ENCODE measurements around the gene TRAPPC2L.
"Not testable (repeated sequence)": the region's sequence is repeated elsewhere in the genome, so short reads cannot be mapped to it uniquely, and the experiment has no call there.

The TRAPPC2L gene

GRCh38 chr16:88878967-88879787 lies 22.2 kb downstream of the TRAPPC2L start:
- no peak for DNase-seq

- no peak for DNase-seq
These were observed 22.8 kb downstream of the TRAPPC2L start for GRCh38 chr16:88879788-88880055.

DNA sequence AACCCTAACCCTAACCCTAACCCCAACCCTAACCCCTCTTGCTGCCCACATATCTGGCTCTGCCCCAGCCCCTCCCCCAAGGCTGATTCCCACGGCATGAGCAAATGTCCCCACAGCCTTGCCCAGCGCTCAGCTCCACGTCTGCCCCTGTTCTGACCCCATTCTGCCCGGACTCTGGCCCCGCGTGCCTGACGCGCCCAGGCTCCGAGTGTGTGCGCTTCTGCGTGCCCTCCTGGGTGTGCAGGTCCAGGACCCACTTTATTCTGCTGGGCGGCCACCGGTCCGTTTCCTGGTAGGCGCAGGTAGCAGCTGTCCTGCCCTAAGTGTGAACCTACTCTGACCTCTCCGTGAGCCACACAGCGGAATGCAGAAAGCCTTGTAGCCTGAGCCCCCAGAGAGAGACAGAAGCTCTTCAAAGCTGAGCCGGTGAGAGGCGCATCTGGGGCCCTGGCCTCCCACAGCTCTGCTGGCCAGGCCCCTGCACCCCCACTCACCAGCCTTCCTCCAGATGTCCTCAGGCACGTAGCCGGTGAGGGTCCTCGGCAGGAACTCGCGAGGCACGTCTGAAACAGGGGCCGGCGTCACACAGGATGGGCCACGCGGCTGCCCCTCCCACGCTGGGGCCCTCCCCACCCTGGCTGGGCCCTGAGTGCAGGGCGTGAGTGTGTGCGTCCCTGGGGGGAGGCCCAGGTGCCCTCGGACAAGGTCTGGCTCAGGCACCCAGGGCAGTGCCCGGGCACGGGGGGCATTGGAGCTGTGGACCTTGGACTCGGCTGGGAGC lies 23.5 kb downstream of the TRAPPC2L start:
- no peak for DNase-seq

DNA sequence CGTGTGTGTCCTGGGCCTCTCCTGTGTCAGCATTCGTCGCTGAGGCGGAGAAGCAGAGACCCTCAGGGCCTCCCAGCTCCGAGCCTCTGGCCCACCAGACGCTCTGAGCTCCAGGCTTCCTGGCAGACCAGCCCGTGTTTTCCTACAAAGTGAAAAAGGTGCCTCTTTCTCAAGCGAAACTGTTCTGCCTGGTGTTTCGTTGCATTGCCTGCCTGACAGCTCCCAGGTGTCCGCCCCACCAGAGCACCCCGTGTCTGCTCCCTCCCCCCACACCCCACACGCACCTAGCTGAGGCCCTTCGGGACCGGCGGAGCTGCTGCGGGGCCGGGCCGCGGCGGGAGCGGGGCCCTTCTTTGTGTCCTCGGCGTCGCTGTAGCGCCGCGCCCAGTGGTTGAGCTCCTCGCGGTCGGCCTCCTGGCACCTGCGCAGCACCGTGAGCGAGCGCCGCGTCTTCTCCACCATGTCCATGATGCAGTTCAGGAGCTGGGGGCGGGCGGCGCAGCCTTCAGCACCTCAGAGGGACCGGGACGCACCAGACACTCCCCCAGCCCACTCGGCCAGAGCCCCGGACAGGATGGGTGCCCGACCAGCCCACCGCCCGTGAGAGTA lies 24.2 kb downstream of the TRAPPC2L start:
- DNase-seq = no peak

- DNase-seq = no peak
These were observed 24.9 kb downstream of the TRAPPC2L start for GRCh38 chr16:88881675-88882357.

DNA sequence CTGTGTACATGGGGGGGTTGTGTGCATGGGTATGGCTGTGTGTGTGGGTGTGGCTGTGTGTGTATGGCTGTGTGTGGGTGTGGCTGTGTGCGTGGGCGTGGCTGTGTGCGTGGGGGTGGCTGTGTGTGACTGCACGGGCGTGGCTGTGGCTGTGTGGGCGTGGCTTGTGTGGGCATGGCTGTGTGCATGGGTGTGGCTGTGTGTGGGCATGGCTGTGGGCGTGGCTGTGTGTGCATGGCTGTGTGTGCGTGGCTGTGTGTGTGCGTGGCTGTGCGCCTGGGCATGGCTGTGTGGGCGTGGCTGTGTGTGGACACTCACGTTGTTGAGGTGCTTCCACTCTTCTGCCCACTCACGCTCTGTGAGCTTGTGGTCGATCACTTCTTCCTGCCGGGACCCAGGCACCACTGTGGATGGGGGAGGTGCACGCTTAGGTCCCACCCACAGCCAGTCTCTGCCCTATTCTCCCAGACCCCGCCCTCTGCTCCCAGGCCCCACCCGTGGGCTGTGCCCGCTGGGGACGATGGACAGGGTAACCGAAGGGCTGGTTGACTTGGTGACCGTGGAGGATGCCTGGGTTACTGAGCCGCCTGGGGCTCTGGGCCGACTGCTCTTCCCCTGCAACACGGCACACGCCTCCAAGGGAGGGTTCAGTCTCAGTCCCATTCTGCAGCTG lies 25.6 kb downstream of the TRAPPC2L start:
- DNase-seq = no peak

DNA sequence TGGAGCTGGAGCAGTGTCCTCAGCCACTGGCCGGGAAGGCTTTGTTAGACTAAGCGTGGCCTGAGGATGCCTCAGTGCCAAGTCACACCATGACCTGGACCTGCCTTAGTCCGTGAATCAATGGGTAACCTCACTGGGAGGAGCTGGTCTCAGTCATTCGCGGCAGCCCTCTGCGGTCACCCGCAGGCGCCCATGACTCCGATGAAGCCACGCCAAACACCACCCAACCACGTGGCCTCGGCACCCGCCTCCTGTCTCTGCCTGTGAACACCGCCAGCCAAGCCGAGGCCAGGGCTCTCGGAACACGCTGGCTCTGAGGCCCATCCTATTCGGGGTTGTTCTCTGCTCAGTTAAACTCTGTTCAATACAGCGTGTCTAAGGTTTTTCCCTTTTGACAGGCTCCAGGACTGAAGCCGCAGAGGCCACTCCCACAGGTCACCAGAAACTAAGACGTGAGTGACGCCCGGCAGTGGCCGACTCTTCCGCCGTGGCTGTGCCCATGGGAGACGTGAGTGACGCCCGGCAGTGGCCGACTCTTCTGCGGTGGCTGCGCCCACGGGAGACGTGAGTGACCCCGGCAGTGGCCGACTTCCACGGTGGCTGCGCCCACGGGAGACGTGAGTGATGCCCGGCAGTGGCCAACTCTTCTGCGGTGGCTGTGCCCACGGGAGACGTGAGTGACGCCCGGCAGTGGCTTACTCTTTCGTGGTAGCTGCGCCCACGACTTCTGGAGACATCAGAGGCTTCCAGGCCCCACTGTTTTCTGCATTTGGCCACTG lies 26.4 kb downstream of the TRAPPC2L start:
- no peak for DNase-seq

- no peak for DNase-seq
These were observed 27.0 kb downstream of the TRAPPC2L start for GRCh38 chr16:88883946-88884345.

- no peak for DNase-seq
These were observed 27.8 kb downstream of the TRAPPC2L start for GRCh38 chr16:88884569-88885271.

- DNase-seq = no peak
These were observed 28.9 kb downstream of the TRAPPC2L start for GRCh38 chr16:88885693-88886280.

- DNase-seq = no peak
These were observed 29.5 kb downstream of the TRAPPC2L start for GRCh38 chr16:88886420-88886844.

GRCh38 chr16:88886845-88887521 lies 30.1 kb downstream of the TRAPPC2L start:
- DNase-seq = no peak

DNA sequence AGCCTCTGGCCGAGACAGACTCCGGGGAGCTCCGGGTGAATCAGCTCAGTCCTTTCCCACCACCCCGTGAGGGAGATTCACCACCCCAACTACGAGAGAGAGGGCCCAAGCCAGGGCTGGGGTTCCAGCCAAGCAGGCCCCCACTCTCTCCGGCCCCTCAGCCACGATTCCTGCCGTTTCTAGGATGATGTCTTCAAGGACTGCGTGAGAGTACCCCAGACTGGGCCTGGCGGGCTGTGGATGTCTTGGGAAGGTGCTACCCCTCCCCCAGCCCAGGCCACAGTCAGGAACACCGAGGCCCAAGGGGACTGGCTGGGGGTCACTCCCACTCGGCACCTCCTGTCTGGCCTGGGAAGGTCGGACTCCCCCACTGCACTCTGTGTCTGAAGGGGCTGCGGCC lies 31.1 kb downstream of the TRAPPC2L start:
- no peak for DNase-seq

- DNase-seq = no peak
These were observed 31.8 kb downstream of the TRAPPC2L start for GRCh38 chr16:88888461-88889387.

DNA sequence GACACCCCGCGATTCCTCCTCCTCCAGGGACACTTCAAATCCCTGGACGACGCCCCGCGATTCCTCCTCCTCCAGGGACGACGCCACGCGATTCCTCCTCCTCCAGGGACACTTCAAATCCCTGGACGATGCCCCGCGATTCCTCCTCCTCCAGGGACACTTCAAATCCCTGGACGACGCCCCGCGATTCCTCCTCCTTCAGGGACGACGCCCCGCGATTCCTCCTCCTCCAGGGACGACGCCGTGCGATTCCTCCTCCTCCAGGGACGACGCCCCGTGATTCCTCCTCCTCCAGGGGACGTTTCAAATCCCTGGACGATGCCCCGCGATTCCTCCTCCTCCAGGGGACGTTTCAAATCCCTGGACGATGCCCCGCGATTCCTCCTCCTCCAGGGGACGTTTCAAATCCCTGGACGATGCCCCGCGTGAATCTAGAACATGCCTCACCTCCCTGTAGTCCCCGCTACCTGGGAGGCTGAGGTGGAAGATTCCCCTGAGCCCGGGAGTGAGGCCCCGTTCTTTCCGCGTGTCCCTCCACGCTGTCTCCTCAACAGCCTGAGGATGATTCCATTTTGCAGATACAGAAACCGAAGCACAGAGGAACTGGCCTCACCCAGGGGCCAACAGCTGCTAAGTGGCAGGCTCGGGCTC lies 32.9 kb downstream of the TRAPPC2L start:
- not testable (repeated sequence) for DNase-seq

DNA sequence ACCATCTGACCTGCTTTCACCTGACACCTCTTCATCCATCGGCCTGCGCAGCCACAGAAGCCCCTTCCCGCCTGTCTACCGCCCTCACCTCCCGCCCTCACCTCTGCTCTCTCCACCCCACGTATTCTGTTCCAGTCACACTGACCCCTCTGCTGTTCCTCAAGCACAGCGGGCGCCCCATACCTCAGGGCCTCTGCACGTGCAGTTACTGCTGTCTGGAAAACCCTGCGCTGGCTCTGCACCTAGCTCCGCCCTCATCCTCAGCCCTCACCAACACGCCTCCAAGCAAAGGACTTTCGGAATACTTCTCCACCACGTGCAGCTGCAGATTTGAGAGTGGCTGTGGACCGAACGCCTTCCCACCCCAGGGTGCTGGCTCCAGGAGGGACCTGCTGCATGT lies 34.2 kb downstream of the TRAPPC2L start:
- no peak for DNase-seq

DNA sequence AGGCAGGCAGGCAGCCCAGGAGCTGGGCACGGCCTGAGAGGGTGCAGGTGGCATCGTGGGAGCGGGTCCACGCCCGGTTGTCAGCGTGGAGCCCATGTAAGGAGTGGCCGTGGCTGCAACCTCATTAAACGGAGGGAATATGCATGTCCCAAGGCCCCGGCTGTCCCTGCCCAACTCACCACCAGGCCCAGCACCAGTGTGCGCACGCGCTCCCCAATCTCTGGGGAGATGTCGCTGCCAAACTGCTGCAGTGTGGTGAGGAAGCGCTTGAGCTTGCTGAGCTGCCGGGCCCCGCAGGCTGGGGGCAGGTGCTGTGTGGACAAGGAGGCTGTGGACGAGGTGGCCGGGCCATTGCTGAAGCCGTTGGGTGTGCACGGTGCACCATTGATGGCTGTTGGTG lies 35.1 kb downstream of the TRAPPC2L start:
- DNase-seq = no peak

DNA sequence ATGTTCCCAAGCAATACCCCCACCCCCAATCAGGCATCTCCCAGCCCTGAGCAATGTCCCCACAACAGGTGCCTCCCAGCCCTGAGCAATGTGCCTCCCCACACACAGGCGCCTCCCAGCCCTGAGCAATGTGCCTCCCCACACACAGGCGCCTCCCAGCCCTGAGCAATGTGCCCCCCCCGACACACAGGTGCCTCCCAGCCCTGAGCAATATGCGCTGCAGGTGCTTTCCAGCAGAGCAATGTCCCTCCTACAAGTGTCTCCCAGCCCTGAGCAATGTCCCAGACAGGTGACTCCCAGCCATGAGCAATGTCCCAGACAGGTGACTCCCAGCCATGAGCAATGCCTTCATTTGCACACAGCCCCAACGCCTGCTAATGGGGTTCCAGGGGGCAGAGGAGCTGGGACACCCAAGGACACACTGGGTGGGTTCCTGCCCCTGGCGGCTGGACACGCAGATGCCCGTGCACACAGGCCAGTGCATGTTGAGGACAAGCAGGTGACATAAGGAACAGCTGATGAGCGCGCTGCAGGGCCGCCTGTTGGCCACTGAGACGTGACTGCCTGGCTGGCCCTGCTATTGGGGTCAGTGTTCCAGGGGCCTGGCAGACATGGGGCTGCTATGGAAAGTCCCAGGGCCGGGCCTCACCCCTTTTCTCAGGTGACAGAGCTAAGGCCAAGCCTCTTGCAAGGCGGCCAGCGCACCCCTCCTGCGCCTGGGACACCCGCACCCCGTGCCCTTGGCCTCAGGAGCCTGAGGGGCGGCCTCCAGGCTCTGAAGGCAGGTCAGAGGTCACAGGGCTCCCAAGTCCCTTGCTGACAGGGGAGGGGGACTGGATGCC lies 36.4 kb downstream of the TRAPPC2L start:
- DNase-seq = no peak
